Transverse colon (tissue), 4 donors: ENCODE measurements around the gene TEX53. TPM values are rescaled to one million over a fixed set of nuclear protein-coding genes. Genes with fewer than 3 reads are reported as not detected.

Experiments
- DNase-seq: peaks from one replicate; pipeline ENCODE4 v3.0.0-alpha.2; 2019
- H3K27ac ChIP-seq, 4 donors: fragments of 200-600 bp; sonication (generic); 2 replicates each; pipeline ENCODE4 v1.5.1; 2016 to 2018; ENCODE audit warnings: inconsistent platforms in 4 of 4
- H3K27me3 ChIP-seq: fragments of 200-600 bp; sonication (generic); 2 replicates; pipeline ENCODE4 v1.5.1; 2017; ENCODE audit warnings: inconsistent platforms
- H3K36me3 ChIP-seq, 4 donors: fragments of 200-600 bp; sonication (generic); 2 replicates each; pipeline ENCODE4 v1.5.1; 2017 to 2019; ENCODE audit warnings: inconsistent platforms in 4 of 4
- H3K4me1 ChIP-seq, 4 donors: fragments of 200-600 bp; sonication (generic); 2 replicates each; pipeline ENCODE4 v1.5.1; 2017 to 2020; ENCODE audit warnings: inconsistent platforms in 4 of 4
- H3K4me3 ChIP-seq, 4 donors: fragments of 200-600 bp; sonication (generic); 1 replicate in 1 of 4; 2 replicates in 3 of 4; pipeline versions ENCODE4 v1.5.1 to v1.6.1; 2017 to 2019; ENCODE audit warnings: inconsistent platforms in 4 of 4
- H3K9me3 ChIP-seq, 2 donors: fragments of 200-600 bp; sonication (generic); 2 replicates each; pipeline ENCODE4 v1.5.1; 2017 to 2019; ENCODE audit warnings: inconsistent platforms in 2 of 2
- EP300 ChIP-seq: sonication (generic); formaldehyde crosslinking; IDR thresholded peaks from one replicate; pipeline ENCODE4 v1.6.1; 2017; ENCODE audit warnings: antibody characterized with exemption, low read depth
- POLR2A ChIP-seq: fragments of 450-650 bp; IDR thresholded peaks from one replicate; pipeline ENCODE4 v1.6.1; 2016; ENCODE audit warnings: antibody characterized with exemption, mild to moderate bottlenecking, moderate library complexity
- POLR2AphosphoS5 ChIP-seq, 3 donors: sonication (generic); formaldehyde crosslinking; IDR thresholded peaks; one replicate each; pipeline ENCODE4 v1.6.1; 2016; ENCODE audit warnings: antibody characterized with exemption in 3 of 3
- WGBS, 2 donors: methylation state at CpG; one replicate each; pipeline ENCODE4 v1.1.5; 2018; ENCODE audit warnings: low coverage in 1 of 2; 5-methylcytosine and 5-hydroxymethylcytosine counted together
- in situ Hi-C, 4 donors: fragments of 200-750 bp; cut with MboI; loops; one replicate each; pipeline versions ENCODE4 v1.15.0 to v1.15.1; 2017; ENCODE audit warnings: low sequenced_read_pairs in 3 of 4, low pct_ligation_motif_present in 1 of 4, low pct_unique_long_range_greater_than_20kb in 1 of 4
- intact Hi-C: fragments of 100-400 bp; cut with DNase I; formaldehyde crosslinking; loops from one replicate; pipeline ENCODE4 v1.15.1; 2023; ENCODE audit warnings: low total_unique reads
- total RNA-seq, 4 donors: library from RNA; depleted of rRNA; stranded (reverse); fragments of >200 nt; gene quantifications; one replicate each; pipeline ENCODE4 v1.1.0, GENCODE V29; 2016
- TF ChIP-seq, protein P1 (sequence below), 5 experiments: fragments of 200-600 bp in 3 of 5; fragments of 450-650 bp in 2 of 5; sonication (generic) in 3 of 5; IDR thresholded peaks; 1 replicate in 2 of 5; 2 replicates in 3 of 5; pipeline ENCODE4 v1.5.1; 2016 to 2017; ENCODE audit warnings: antibody characterized with exemption in 5 of 5, inconsistent platforms in 3 of 5, mild to moderate bottlenecking in 2 of 5, moderate library complexity in 1 of 5

The TEX53 gene
- total RNA-seq, 4 donors from 2014 or later = not detected

DNA sequence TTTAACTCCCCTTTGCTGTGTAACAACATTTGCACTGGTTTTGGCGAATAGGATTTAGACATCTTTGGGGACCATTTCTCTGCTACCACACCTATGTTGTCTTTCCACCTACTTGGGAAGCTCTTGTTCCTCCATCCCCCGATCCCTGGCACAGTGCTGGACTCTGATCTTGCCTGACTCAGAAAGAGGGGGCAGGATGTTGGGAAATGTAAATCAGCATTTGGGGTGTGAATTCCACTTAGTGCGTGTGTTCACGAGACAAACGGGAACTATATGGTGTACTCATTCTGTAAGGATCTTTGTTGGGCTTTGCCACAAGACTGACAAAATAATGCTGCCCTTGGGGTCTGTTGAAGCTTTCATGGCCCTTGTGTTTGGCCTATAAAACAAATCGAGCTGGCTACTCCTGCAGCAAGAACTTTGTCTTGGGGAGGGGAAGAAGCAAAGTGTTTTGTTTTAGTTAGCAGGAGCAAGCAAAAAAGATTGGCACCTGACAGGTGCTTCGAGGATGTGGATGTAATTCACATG is 28.0 kb downstream of the TEX53 start:
- no peak for TF ChIP-seq POLR2A
- no peak for TF ChIP-seq POLR2AphosphoS5 (IDR thresholded peaks at IDR 0.05)
- TF ChIP-seq EP300 = no peak
- TF ChIP-seq, protein P1, sequence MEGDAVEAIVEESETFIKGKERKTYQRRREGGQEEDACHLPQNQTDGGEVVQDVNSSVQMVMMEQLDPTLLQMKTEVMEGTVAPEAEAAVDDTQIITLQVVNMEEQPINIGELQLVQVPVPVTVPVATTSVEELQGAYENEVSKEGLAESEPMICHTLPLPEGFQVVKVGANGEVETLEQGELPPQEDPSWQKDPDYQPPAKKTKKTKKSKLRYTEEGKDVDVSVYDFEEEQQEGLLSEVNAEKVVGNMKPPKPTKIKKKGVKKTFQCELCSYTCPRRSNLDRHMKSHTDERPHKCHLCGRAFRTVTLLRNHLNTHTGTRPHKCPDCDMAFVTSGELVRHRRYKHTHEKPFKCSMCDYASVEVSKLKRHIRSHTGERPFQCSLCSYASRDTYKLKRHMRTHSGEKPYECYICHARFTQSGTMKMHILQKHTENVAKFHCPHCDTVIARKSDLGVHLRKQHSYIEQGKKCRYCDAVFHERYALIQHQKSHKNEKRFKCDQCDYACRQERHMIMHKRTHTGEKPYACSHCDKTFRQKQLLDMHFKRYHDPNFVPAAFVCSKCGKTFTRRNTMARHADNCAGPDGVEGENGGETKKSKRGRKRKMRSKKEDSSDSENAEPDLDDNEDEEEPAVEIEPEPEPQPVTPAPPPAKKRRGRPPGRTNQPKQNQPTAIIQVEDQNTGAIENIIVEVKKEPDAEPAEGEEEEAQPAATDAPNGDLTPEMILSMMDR (IDR thresholded peaks at IDR 0.05) = no peak
- DNase-seq = no peak
- in situ Hi-C loops = no loop called here
- no peaks in the 10 kb centered on the region for H3K9me3 ChIP-seq
- intact Hi-C loops = no loop called here
- H3K27me3 ChIP-seq = no peaks in the 10 kb centered on the region
- no peak overlapping the region for H3K27ac ChIP-seq
- H3K4me3 ChIP-seq = no peak overlapping the region
- peaks cover 0 to 28% (median 4%) of the 10 kb centered on the region in 4 donors for H3K36me3 ChIP-seq
- H3K4me1 ChIP-seq = no peaks in the 10 kb centered on the region
- 81 to 86% methylated on average over 3 to 7 of the region's 7 CpGs for WGBS, 2 donors

- H3K36me3 ChIP-seq = peaks cover 0 to 28% (median 2%) of the 10 kb centered on the region in 4 donors
- no peak for TF ChIP-seq POLR2A
- TF ChIP-seq POLR2AphosphoS5 (IDR thresholded peaks at IDR 0.05) = no peak
- TF ChIP-seq, protein P1 (IDR thresholded peaks at IDR 0.05) = no peak
- no peak for TF ChIP-seq EP300
- intact Hi-C loops = no loop called here
- no peaks in the 10 kb centered on the region for H3K27me3 ChIP-seq
- in situ Hi-C loops = no loop called here
- 90 to 96% methylated on average over 1 of the region's 1 CpG for WGBS, 2 donors
- no peak overlapping the region for H3K4me3 ChIP-seq
- DNase-seq = no peak
- H3K9me3 ChIP-seq = no peaks in the 10 kb centered on the region
- H3K4me1 ChIP-seq = no peaks in the 10 kb centered on the region
- H3K27ac ChIP-seq = no peak overlapping the region
These were observed 30.1 kb downstream of the TEX53 start for GRCh38 chr9:114627553-114627952.

- Histone ChIP-seq H3K27ac (no peak overlapping the region), H3K4me1 (no peaks in the 10 kb centered on the region), H3K36me3 (peaks cover 0 to 28% (median 2%) of the 10 kb centered on the region in 4 donors), H3K4me3 (no peak overlapping the region), H3K9me3 (no peaks in the 10 kb centered on the region), H3K27me3 (no peaks in the 10 kb centered on the region)
- 89% methylated on average over 4 of the region's 4 CpGs; no CpG with 5 or more reads in 1 of the 2 donors for WGBS, 2 donors
- no peak for DNase-seq
- in situ Hi-C loops (no loop called here), intact Hi-C loops (no loop called here)
- TF ChIP-seq EP300 (no peak), POLR2AphosphoS5 (IDR thresholded peaks at IDR 0.05) (no peak), POLR2A (no peak)
- TF ChIP-seq, protein P1 (IDR thresholded peaks at IDR 0.05) = no peak
These were observed 31.1 kb downstream of the TEX53 start for GRCh38 chr9:114626415-114627020.

GRCh38 chr9:114624677-114625076 is 32.9 kb downstream of the TEX53 start:
- no peaks in the 10 kb centered on the region for H3K9me3 ChIP-seq
- no peak overlapping the region for H3K27ac ChIP-seq
- 88 to 98% methylated on average over 2 of the region's 2 CpGs for WGBS, 2 donors
- peaks cover 0 to 17% (median 2%) of the 10 kb centered on the region in 4 donors for H3K36me3 ChIP-seq
- DNase-seq = no peak
- in situ Hi-C loops = no loop called here
- peaks cover 0 to 3% (median 0%) of the 10 kb centered on the region in 4 donors for H3K4me1 ChIP-seq
- TF ChIP-seq, protein P1 (IDR thresholded peaks at IDR 0.05) = no peak
- TF ChIP-seq POLR2A (no peak), EP300 (no peak), POLR2AphosphoS5 (IDR thresholded peaks at IDR 0.05) (no peak)
- no peak overlapping the region for H3K4me3 ChIP-seq
- H3K27me3 ChIP-seq = no peaks in the 10 kb centered on the region
- intact Hi-C loops = no loop called here
